WTC11 (cell line): ENCODE results near the gene SYNGAP1. TPM values are rescaled to one million over a fixed set of nuclear protein-coding genes. Genes with fewer than 3 reads are reported as not detected.

Experiments used
- ATAC-seq: fragments of 200-7000 bp; cut with Tn5 transposase; 2 replicates; pipeline ENCODE4 v1.10.0; 2021; ENCODE audit warnings: mild to moderate bottlenecking, moderate library complexity
- CTCF ChIA-PET: fragments of 300-600 bp; sonication (Branson Sonifier 250); formaldehyde crosslinking; loops from one replicate; lab custom pipeline; 2021; ENCODE audit warnings: antibody characterized with exemption; lab: Charles Lee
- POLR2A ChIA-PET: fragments of 350-600 bp; sonication (Branson Sonifier 250); formaldehyde crosslinking; loops from one replicate; lab custom pipeline; 2021; ENCODE audit warnings: antibody characterized with exemption; lab: Charles Lee
- DNase-seq: peaks from one replicate; pipeline ENCODE4 v3.0.0; 2021; ENCODE audit warnings: low spot score
- H3K27ac Mint-ChIP-seq: 2 replicates; pipeline ENCODE4 v1.8.0; 2021; ENCODE audit warnings: mixed read lengths
- H3K27me3 Mint-ChIP-seq: 2 replicates; pipeline ENCODE4 v1.8.0; 2021; ENCODE audit warnings: low read depth, mild to moderate bottlenecking, moderate library complexity, mixed read lengths
- H3K36me3 Mint-ChIP-seq: 2 replicates; pipeline ENCODE4 v1.8.0; 2021; ENCODE audit warnings: mixed read lengths
- H3K4me1 Mint-ChIP-seq: 2 replicates; pipeline ENCODE4 v1.8.0; 2022; ENCODE audit warnings: mixed read lengths
- H3K4me3 Mint-ChIP-seq: 2 replicates; pipeline ENCODE4 v1.8.0; 2021; ENCODE audit warnings: mild to moderate bottlenecking, moderate library complexity, mixed read lengths
- H3K9me3 Mint-ChIP-seq: 2 replicates; pipeline ENCODE4 v1.8.0; 2021; ENCODE audit warnings: mixed read lengths
- ATF1 ChIP-seq: sonication (generic); formaldehyde crosslinking; IDR thresholded peaks from 2 replicates; pipeline ENCODE4 v1.8.1; 2023; ENCODE audit warnings: mild to moderate bottlenecking, moderate library complexity, missing genetic modification reagents
- CBFB ChIP-seq: sonication (generic); formaldehyde crosslinking; IDR thresholded peaks from 2 replicates; pipeline ENCODE4 v1.8.1; 2022; ENCODE audit warnings: mild to moderate bottlenecking, low read depth, missing genetic modification reagents
- CREM ChIP-seq: sonication (generic); formaldehyde crosslinking; IDR thresholded peaks from 2 replicates; pipeline ENCODE4 v1.8.1; 2022; ENCODE audit warnings: mild to moderate bottlenecking, missing genetic modification reagents, moderate library complexity
- GABPB1 ChIP-seq: sonication (generic); formaldehyde crosslinking; IDR thresholded peaks from 2 replicates; pipeline ENCODE4 v1.8.1; 2023; ENCODE audit warnings: mild to moderate bottlenecking, missing genetic modification reagents
- GRHL2 ChIP-seq: fragments of 250-450 bp; sonication (Bioruptor Pico); IDR thresholded peaks from 2 replicates; pipeline ENCODE4 v1.8.0; 2022; ENCODE audit warnings: mild to moderate bottlenecking, moderate library complexity; ENCODE audit not compliant: insufficient replicate concordance, severe bottlenecking
- IRF2 ChIP-seq: sonication (generic); formaldehyde crosslinking; IDR thresholded peaks from 2 replicates; pipeline ENCODE4 v1.8.0; 2022; ENCODE audit warnings: low read depth, missing genetic modification reagents, borderline replicate concordance
- MYBL2 ChIP-seq: sonication (generic); formaldehyde crosslinking; IDR thresholded peaks from 2 replicates; pipeline ENCODE4 v1.8.1; 2023; ENCODE audit warnings: mild to moderate bottlenecking, moderate library complexity, missing genetic modification reagents
- NFE2L1 ChIP-seq: sonication (generic); formaldehyde crosslinking; IDR thresholded peaks from 2 replicates; pipeline ENCODE4 v1.8.1; 2023; ENCODE audit warnings: missing genetic modification reagents
- NR1H2 ChIP-seq: sonication (generic); formaldehyde crosslinking; IDR thresholded peaks from 2 replicates; pipeline ENCODE4 v1.9.0; 2021; ENCODE audit warnings: mild to moderate bottlenecking, moderate library complexity, missing genetic modification reagents
- RORB ChIP-seq: fragments of 250-450 bp; sonication (Bioruptor Pico); IDR thresholded peaks from 2 replicates; pipeline ENCODE4 v1.9.0; 2021; ENCODE audit warnings: mild to moderate bottlenecking
- ZNF121 ChIP-seq: sonication (generic); formaldehyde crosslinking; IDR thresholded peaks from 2 replicates; pipeline ENCODE4 v1.8.0; 2023; ENCODE audit warnings: missing genetic modification reagents
- ZNF138 ChIP-seq: sonication (generic); formaldehyde crosslinking; conservative IDR thresholded peaks from 2 replicates; pipeline ENCODE4 v1.8.1; 2022; ENCODE audit warnings: mild to moderate bottlenecking, moderate library complexity, missing genetic modification reagents
- ZNF263 ChIP-seq: sonication (generic); formaldehyde crosslinking; IDR thresholded peaks from 2 replicates; pipeline ENCODE4 v1.8.1; 2022; ENCODE audit warnings: low read depth, mild to moderate bottlenecking, moderate library complexity, missing genetic modification reagents
- ZNF396 ChIP-seq: fragments of 250-450 bp; sonication (Bioruptor Pico); IDR thresholded peaks from 2 replicates; pipeline ENCODE4 v1.8.0; 2021; ENCODE audit warnings: mild to moderate bottlenecking, moderate library complexity, borderline replicate concordance
- ZNF416 ChIP-seq: fragments of 250-450 bp; sonication (Bioruptor Pico); IDR thresholded peaks from 2 replicates; pipeline ENCODE4 v1.9.0; 2021; ENCODE audit warnings: mild to moderate bottlenecking, inconsistent platforms
- ZNF425 ChIP-seq: fragments of 250-450 bp; sonication (Bioruptor Pico); conservative IDR thresholded peaks from 2 replicates; pipeline ENCODE4 v1.9.0; 2021; ENCODE audit warnings: mild to moderate bottlenecking
- ZNF671 ChIP-seq: fragments of 250-450 bp; sonication (Bioruptor Pico); IDR thresholded peaks from 2 replicates; pipeline ENCODE4 v1.8.0; 2021; ENCODE audit warnings: mild to moderate bottlenecking
- total RNA-seq: library from RNA; stranded (reverse); gene quantifications from 3 replicates; pipeline ENCODE4 v1.2.3, GENCODE V29; 2021
- TF ChIP-seq, protein P1 (sequence below): sonication (generic); formaldehyde crosslinking; IDR thresholded peaks from 2 replicates; pipeline ENCODE4 v1.8.1; 2022; ENCODE audit warnings: mild to moderate bottlenecking, moderate library complexity, missing genetic modification reagents
- TF ChIP-seq, protein P2 (sequence below): sonication (generic); formaldehyde crosslinking; IDR thresholded peaks from 2 replicates; pipeline ENCODE4 v1.8.1; 2023; ENCODE audit warnings: mild to moderate bottlenecking, missing genetic modification reagents, moderate library complexity
- TF ChIP-seq, protein P3 (sequence below): sonication (generic); formaldehyde crosslinking; IDR thresholded peaks from 2 replicates; pipeline ENCODE4 v1.8.1; 2022; ENCODE audit warnings: missing genetic modification reagents, borderline replicate concordance
- TF ChIP-seq, protein P4 (sequence below): sonication (generic); formaldehyde crosslinking; IDR thresholded peaks from 2 replicates; pipeline ENCODE4 v1.8.0; 2023; ENCODE audit warnings: missing genetic modification reagents, mild to moderate bottlenecking, borderline replicate concordance
- TF ChIP-seq, protein P5 (sequence below): sonication (generic); formaldehyde crosslinking; IDR thresholded peaks from 2 replicates; pipeline ENCODE4 v1.8.0; 2023; ENCODE audit warnings: missing genetic modification reagents

Gene SYNGAP1
- total RNA-seq, 1 experiment from 2014 or later = 139 TPM

GRCh38 chr6:33434961-33435360 is 15.1 kb downstream of the SYNGAP1 start (continued):
- TF ChIP-seq RORB (CRISPR knock-in tag) (no peak), NFE2L1 (no peak), ZNF121 (CRISPR knock-in tag) (no peak), NR1H2 (no peak), CBFB (CRISPR knock-in tag) (no peak)
- TF ChIP-seq, protein P1, sequence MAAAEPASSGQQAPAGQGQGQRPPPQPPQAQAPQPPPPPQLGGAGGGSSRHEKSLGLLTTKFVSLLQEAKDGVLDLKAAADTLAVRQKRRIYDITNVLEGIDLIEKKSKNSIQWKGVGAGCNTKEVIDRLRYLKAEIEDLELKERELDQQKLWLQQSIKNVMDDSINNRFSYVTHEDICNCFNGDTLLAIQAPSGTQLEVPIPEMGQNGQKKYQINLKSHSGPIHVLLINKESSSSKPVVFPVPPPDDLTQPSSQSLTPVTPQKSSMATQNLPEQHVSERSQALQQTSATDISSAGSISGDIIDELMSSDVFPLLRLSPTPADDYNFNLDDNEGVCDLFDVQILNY (CRISPR knock-in tag) = no peak

DNA sequence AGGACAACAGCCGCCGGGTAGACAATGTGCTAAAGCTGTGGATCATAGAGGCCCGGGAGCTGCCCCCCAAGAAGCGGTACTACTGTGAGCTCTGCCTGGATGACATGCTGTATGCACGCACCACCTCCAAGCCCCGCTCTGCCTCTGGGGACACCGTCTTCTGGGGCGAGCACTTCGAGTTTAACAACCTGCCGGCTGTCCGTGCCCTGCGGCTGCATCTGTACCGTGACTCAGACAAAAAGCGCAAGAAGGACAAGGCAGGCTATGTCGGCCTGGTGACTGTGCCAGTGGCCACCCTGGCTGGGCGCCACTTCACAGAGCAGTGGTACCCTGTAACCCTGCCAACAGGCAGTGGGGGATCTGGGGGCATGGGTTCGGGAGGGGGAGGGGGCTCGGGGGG is 17.8 kb downstream of the SYNGAP1 start:
- ChIA-PET CTCF (no interaction called here), POLR2A (no interaction called here)
- no peaks in the 10 kb centered on the region for H3K9me3 Mint-ChIP-seq
- DNase-seq (no peak), ATAC-seq (no peak)
- no peak overlapping the region for H3K27ac Mint-ChIP-seq
- H3K27me3 Mint-ChIP-seq = no peaks in the 10 kb centered on the region
- TF ChIP-seq ZNF138 (CRISPR knock-in tag) (no peak), ZNF396 (CRISPR knock-in tag) (no peak), GRHL2 (CRISPR knock-in tag) (no peak), MYBL2 (CRISPR knock-in tag) (no peak), ZNF416 (CRISPR knock-in tag) (no peak), ZNF263 (CRISPR knock-in tag) (no peak), ZNF671 (CRISPR knock-in tag) (no peak), ZNF425 (CRISPR knock-in tag) (no peak), GABPB1 (CRISPR knock-in tag) (no peak), IRF2 (CRISPR knock-in tag) (no peak), ATF1 (no peak), CREM (no peak)
- TF ChIP-seq, protein P2, sequence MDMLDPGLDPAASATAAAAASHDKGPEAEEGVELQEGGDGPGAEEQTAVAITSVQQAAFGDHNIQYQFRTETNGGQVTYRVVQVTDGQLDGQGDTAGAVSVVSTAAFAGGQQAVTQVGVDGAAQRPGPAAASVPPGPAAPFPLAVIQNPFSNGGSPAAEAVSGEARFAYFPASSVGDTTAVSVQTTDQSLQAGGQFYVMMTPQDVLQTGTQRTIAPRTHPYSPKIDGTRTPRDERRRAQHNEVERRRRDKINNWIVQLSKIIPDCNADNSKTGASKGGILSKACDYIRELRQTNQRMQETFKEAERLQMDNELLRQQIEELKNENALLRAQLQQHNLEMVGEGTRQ (CRISPR knock-in tag) = no peak
- TF ChIP-seq, protein P3, sequence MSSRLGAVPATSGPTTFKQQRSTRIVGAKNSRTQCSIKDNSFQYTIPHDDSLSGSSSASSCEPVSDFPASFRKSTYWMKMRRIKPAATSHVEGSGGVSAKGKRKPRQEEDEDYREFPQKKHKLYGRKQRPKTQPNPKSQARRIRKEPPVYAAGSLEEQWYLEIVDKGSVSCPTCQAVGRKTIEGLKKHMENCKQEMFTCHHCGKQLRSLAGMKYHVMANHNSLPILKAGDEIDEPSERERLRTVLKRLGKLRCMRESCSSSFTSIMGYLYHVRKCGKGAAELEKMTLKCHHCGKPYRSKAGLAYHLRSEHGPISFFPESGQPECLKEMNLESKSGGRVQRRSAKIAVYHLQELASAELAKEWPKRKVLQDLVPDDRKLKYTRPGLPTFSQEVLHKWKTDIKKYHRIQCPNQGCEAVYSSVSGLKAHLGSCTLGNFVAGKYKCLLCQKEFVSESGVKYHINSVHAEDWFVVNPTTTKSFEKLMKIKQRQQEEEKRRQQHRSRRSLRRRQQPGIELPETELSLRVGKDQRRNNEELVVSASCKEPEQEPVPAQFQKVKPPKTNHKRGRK (CRISPR knock-in tag) = no peak
- TF ChIP-seq, protein P4, sequence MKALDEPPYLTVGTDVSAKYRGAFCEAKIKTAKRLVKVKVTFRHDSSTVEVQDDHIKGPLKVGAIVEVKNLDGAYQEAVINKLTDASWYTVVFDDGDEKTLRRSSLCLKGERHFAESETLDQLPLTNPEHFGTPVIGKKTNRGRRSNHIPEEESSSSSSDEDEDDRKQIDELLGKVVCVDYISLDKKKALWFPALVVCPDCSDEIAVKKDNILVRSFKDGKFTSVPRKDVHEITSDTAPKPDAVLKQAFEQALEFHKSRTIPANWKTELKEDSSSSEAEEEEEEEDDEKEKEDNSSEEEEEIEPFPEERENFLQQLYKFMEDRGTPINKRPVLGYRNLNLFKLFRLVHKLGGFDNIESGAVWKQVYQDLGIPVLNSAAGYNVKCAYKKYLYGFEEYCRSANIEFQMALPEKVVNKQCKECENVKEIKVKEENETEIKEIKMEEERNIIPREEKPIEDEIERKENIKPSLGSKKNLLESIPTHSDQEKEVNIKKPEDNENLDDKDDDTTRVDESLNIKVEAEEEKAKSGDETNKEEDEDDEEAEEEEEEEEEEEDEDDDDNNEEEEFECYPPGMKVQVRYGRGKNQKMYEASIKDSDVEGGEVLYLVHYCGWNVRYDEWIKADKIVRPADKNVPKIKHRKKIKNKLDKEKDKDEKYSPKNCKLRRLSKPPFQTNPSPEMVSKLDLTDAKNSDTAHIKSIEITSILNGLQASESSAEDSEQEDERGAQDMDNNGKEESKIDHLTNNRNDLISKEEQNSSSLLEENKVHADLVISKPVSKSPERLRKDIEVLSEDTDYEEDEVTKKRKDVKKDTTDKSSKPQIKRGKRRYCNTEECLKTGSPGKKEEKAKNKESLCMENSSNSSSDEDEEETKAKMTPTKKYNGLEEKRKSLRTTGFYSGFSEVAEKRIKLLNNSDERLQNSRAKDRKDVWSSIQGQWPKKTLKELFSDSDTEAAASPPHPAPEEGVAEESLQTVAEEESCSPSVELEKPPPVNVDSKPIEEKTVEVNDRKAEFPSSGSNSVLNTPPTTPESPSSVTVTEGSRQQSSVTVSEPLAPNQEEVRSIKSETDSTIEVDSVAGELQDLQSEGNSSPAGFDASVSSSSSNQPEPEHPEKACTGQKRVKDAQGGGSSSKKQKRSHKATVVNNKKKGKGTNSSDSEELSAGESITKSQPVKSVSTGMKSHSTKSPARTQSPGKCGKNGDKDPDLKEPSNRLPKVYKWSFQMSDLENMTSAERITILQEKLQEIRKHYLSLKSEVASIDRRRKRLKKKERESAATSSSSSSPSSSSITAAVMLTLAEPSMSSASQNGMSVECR (CRISPR knock-in tag) = no peak
- TF ChIP-seq, protein P5, sequence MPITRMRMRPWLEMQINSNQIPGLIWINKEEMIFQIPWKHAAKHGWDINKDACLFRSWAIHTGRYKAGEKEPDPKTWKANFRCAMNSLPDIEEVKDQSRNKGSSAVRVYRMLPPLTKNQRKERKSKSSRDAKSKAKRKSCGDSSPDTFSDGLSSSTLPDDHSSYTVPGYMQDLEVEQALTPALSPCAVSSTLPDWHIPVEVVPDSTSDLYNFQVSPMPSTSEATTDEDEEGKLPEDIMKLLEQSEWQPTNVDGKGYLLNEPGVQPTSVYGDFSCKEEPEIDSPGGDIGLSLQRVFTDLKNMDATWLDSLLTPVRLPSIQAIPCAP (CRISPR knock-in tag) = no peak
- peaks cover 15% of the 10 kb centered on the region for H3K4me1 Mint-ChIP-seq
- peaks cover 67% of the 10 kb centered on the region for H3K36me3 Mint-ChIP-seq
- no peak overlapping the region for H3K4me3 Mint-ChIP-seq
